Activated CD4-positive, alpha-beta T cell treated with anti-CD3 and anti-CD28 coated beads, Interleukin-2, amount 10 ng/mL, durations not matched to agents 24 days and 14 days (primary cell): ENCODE measurements around the gene MGST3. TPM values are rescaled to one million over a fixed set of nuclear protein-coding genes. Genes with fewer than 3 reads are reported as not detected.
"Not testable (repeated sequence)": the region's sequence is repeated elsewhere in the genome, so short reads cannot be mapped to it uniquely, and the experiment has no call there.

Source experiments
- DNase-seq: peaks from one replicate; pipeline ENCODE4 v3.0.0; 2022
- H3K27ac Mint-ChIP-seq: one replicate; pipeline ENCODE4 v1.8.0; 2022; ENCODE audit warnings: mild to moderate bottlenecking, mixed read lengths
- H3K27me3 Mint-ChIP-seq: one replicate; pipeline ENCODE4 v1.8.0; 2022; ENCODE audit warnings: mixed read lengths
- H3K36me3 Mint-ChIP-seq: one replicate; pipeline ENCODE4 v1.8.0; 2022; ENCODE audit warnings: low read depth, mild to moderate bottlenecking, mixed read lengths
- H3K4me1 Mint-ChIP-seq: one replicate; pipeline ENCODE4 v1.8.0; 2021; ENCODE audit warnings: mixed read lengths
- H3K4me3 Mint-ChIP-seq: one replicate; pipeline ENCODE4 v1.8.0; 2022; ENCODE audit warnings: mild to moderate bottlenecking, moderate library complexity, mixed read lengths
- H3K9me3 Mint-ChIP-seq: one replicate; pipeline ENCODE4 v1.8.0; 2021; ENCODE audit warnings: mixed read lengths
- intact Hi-C: fragments of 100-400 bp; cut with micrococcal nuclease; formaldehyde crosslinking; loops from one replicate; pipeline ENCODE4 v1.15.1; 2023
- total RNA-seq: library from RNA; stranded (reverse); gene quantifications from 2 replicates; pipeline ENCODE4 v1.2.3, GENCODE V29; 2022

Gene MGST3
- total RNA-seq, 1 donor from 2014 or later: 25.7 TPM

GRCh38 chr1:165680773-165681172 lies 49.7 kb downstream of the MGST3 start:
- Mint-ChIP-seq H3K4me1 (peaks cover 26% of the 10 kb centered on the region), H3K36me3 (peaks cover 70% of the 10 kb centered on the region)
- DNase-seq, H3K9me3 Mint-ChIP-seq, H3K4me3 Mint-ChIP-seq, H3K27me3 Mint-ChIP-seq, intact Hi-C loops, H3K27ac Mint-ChIP-seq: not testable (repeated sequence)

- peaks cover 71% of the 10 kb centered on the region for H3K36me3 Mint-ChIP-seq
Observed at GRCh38 chr1:165683848-165684485, 52.9 kb downstream of the MGST3 start.

GRCh38 chr1:165686121-165686970 lies 55.3 kb downstream of the MGST3 start:
- H3K36me3 Mint-ChIP-seq: peaks cover 63% of the 10 kb centered on the region
- H3K4me1 Mint-ChIP-seq: peaks cover 36% of the 10 kb centered on the region
- no peaks in the 10 kb centered on the region for H3K27me3 Mint-ChIP-seq
- no peak for DNase-seq
- H3K27ac Mint-ChIP-seq: peak overlapping the region; percentile 58
- peaks cover 9% of the 10 kb centered on the region for H3K9me3 Mint-ChIP-seq
- intact Hi-C loops: no loop called here
- H3K4me3 Mint-ChIP-seq: no peak overlapping the region

More at GRCh38 chr1:165683848-165684485, 52.9 kb downstream of the MGST3 start:
- Mint-ChIP-seq H3K4me1 (peaks cover 36% of the 10 kb centered on the region), H3K4me3 (no peak overlapping the region), H3K27ac (no peak overlapping the region), H3K27me3 (no peaks in the 10 kb centered on the region), H3K9me3 (peaks cover 9% of the 10 kb centered on the region)
- DNase-seq: no peak
- intact Hi-C loops: no loop called here

DNA sequence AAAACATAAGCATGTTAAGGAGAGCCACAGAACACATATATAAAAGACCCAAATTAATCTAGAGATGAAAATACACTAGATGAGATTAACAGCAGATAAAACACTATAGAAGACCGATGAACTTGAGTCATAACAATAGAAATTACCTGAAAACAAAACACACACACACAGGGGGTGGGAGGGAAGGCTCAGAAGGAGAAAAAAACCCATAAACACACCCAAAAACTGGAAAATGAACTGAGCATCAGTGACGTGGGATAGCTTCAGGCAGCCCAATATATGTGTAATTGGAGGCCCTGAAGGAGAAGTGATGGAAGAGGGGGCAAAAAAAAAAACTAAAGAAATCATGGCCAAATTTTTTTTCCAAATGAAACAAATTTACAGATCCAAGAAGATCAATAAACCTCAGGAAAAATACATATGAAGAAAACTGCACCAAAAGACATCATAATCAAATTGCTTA lies 56.0 kb downstream of the MGST3 start:
- peaks cover 9% of the 10 kb centered on the region for H3K9me3 Mint-ChIP-seq
- peaks cover 64% of the 10 kb centered on the region for H3K36me3 Mint-ChIP-seq
- no peak overlapping the region for H3K4me3 Mint-ChIP-seq
- no peak for DNase-seq
- H3K27ac Mint-ChIP-seq: peak overlapping the region; percentile 58
- H3K4me1 Mint-ChIP-seq: peaks cover 43% of the 10 kb centered on the region
- H3K27me3 Mint-ChIP-seq: no peaks in the 10 kb centered on the region
- intact Hi-C loops: no loop called here

GRCh38 chr1:165688046-165688445 lies 57.0 kb downstream of the MGST3 start:
- no peak for DNase-seq
- no peak overlapping the region for H3K4me3 Mint-ChIP-seq
- peaks cover 44% of the 10 kb centered on the region for H3K4me1 Mint-ChIP-seq
- H3K27me3 Mint-ChIP-seq: no peaks in the 10 kb centered on the region
- intact Hi-C loops: no loop called here
- H3K27ac Mint-ChIP-seq: no peak overlapping the region
- peaks cover 59% of the 10 kb centered on the region for H3K36me3 Mint-ChIP-seq
- H3K9me3 Mint-ChIP-seq: peaks cover 9% of the 10 kb centered on the region

DNA sequence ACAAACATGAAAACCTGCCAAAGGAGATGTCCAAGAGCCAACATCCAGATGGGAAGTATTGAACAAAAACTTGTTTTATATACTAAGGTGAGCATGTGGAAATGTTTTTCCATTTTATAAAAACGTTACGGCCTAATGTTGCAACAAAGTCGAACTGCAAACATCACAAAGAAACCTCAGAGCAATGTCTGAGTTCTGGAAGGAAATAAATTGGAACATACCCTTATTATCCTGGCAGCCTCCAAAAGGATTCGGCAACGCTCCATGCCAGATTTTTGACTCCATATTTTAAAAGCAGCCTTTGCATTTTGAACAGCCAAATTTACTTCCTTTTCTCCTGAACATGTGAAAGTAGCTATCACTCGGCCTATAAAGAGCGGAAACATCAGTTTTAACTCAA lies 64.0 kb downstream of the MGST3 start:
- peaks cover 34% of the 10 kb centered on the region for H3K4me1 Mint-ChIP-seq
- H3K27me3 Mint-ChIP-seq: no peaks in the 10 kb centered on the region
- H3K9me3 Mint-ChIP-seq: no peaks in the 10 kb centered on the region
- no peak overlapping the region for H3K4me3 Mint-ChIP-seq
- DNase-seq: no peak
- intact Hi-C loops: loop anchor here (5.0 kb wide), 1 partner anchor 98 kb away; no protein-coding TSS in a partner anchor
- peaks cover 45% of the 10 kb centered on the region for H3K36me3 Mint-ChIP-seq
- H3K27ac Mint-ChIP-seq: no peak overlapping the region

DNA sequence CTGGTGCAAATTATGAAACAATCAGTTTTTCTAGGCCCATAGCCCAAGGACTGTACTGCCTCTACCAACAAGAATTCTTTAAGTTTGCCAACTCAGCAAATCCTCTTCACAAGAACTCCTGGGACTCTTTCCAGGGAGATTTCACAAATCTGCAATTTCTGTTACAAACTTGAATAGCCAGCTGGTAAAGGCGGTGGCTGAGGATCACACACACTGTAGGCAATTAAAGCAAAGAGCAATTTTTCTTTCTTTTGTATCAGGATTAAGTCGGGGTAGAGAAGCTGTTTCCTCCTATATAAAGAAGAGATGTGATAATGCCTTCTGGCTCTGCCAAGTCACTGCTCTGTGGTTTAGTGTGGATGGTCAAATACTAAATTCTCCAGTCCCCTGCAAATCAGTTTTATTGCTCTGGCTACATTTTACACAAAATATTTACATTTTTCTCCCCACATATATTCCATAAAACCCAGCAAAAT lies 65.6 kb downstream of the MGST3 start:
- Mint-ChIP-seq H3K4me3 (peak overlapping the region; percentile 80), H3K27me3 (no peaks in the 10 kb centered on the region), H3K27ac (peak overlapping the region; percentile 9), H3K4me1 (peaks cover 25% of the 10 kb centered on the region), H3K36me3 (peaks cover 34% of the 10 kb centered on the region), H3K9me3 (no peaks in the 10 kb centered on the region)
- DNase-seq: no peak
- intact Hi-C loops: loop anchor here (5.0 kb wide), 1 partner anchor 99 kb away; no protein-coding TSS in a partner anchor

DNA sequence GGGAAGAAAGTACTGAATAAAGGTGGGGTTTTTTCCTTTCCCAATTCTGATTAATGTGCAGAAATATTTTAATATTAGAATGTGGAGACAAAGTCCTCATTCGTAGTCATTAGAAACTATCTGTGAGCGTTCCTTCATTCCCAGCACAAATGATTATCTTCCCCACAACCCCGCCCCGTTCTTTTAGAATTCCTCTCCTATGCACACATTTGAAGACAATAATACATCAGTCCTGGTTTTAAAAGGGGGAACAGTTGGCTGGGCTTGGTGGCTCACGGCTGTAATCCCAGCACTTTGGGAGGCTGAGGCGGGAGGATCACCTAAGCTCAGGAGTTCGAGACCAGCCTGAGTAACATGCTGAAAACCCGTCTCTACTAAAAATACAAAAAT lies 66.5 kb downstream of the MGST3 start:
- intact Hi-C loops: loop anchor here (5.0 kb wide), 1 partner anchor 100 kb away; no protein-coding TSS in a partner anchor
- Mint-ChIP-seq H3K36me3 (peaks cover 26% of the 10 kb centered on the region), H3K4me1 (peaks cover 21% of the 10 kb centered on the region), H3K4me3 (peak overlapping the region; percentile 91), H3K27ac (peak overlapping the region; percentile 96), H3K27me3 (peaks cover 2% of the 10 kb centered on the region), H3K9me3 (no peaks in the 10 kb centered on the region)
- DNase-seq: no peak

GRCh38 chr1:165697881-165698760 lies 67.1 kb downstream of the MGST3 start, which contains the start of gene ALDH9A1:
Gene ALDH9A1 (minus strand): TSS chr1:165698562. CDS start chr1:165698558, 4 bp downstream.
- intact Hi-C loops: loop anchor here (2.0 to 5.0 kb wide), 3 partner anchors 67 to 101 kb away; partner anchors contain the start of genes MGST3 and TMCO1
- H3K36me3 Mint-ChIP-seq: peaks cover 24% of the 10 kb centered on the region
- peak; percentile 96 for DNase-seq
- H3K9me3 Mint-ChIP-seq: no peaks in the 10 kb centered on the region
- H3K27ac Mint-ChIP-seq: peak within 1 kb of the TSS; percentile 96
- H3K27me3 Mint-ChIP-seq: peaks cover 2% of the 10 kb centered on the region
- H3K4me1 Mint-ChIP-seq: peaks cover 21% of the 10 kb centered on the region
- H3K4me3 Mint-ChIP-seq: peak within 1 kb of the TSS; percentile 91

DNA sequence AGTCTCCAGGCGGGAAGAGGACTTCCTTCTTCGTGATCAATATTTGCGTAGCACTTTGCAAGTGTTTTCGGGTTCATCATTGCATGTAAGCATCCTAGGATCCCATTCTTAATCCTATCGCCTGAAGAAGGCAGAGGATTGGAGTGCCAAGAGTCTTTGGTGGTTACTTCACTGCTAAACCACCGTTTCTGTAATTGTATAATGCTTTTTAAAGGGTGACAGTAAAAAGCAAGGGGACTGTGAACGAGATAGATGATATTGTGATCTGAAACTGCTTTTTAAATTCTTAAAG lies 67.7 kb downstream of the MGST3 start:
- intact Hi-C loops: loop anchor here (2.0 to 5.0 kb wide), 3 partner anchors 68 to 101 kb away; partner anchors contain the start of genes MGST3 and TMCO1
- peaks cover 2% of the 10 kb centered on the region for H3K27me3 Mint-ChIP-seq

GRCh38 chr1:165699577-165699976 lies 68.5 kb downstream of the MGST3 start:
- Mint-ChIP-seq H3K36me3 (peaks cover 15% of the 10 kb centered on the region), H3K4me1 (peaks cover 21% of the 10 kb centered on the region), H3K9me3 (no peaks in the 10 kb centered on the region), H3K27ac (no peak overlapping the region), H3K4me3 (no peak overlapping the region), H3K27me3 (peaks cover 2% of the 10 kb centered on the region)
- intact Hi-C loops: loop anchor here (2.0 to 5.0 kb wide), 3 partner anchors 69 to 102 kb away; partner anchors contain the start of genes MGST3 and TMCO1
- no peak for DNase-seq

More for the DNA sequence above, 67.7 kb downstream of the MGST3 start:
- Mint-ChIP-seq H3K36me3 (peaks cover 19% of the 10 kb centered on the region), H3K4me1 (peaks cover 21% of the 10 kb centered on the region), H3K4me3 (peak overlapping the region; percentile 91), H3K9me3 (no peaks in the 10 kb centered on the region), H3K27ac (peak overlapping the region; percentile 96)
- no peak for DNase-seq

DNA sequence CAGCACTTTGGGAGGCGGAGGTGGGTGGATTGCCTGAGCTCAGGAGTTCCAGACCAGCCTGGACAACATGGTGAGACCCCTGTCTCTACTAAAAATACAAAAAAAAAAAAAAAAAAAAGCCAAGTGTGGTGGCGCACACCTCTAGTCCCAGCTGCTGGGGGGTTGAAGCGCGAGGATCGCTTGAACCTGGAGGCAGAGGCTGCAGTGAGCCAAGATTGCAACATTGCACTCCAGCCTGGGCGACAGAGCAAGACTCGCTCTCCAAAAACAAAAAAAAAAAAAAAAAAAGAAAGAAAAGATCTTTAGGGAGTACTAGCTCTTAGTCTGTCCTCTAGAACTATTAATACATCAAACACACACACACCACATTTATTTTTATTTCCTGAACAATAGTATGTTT lies 70.9 kb downstream of the MGST3 start:
- peaks cover 12% of the 10 kb centered on the region for H3K4me1 Mint-ChIP-seq
- H3K27me3 Mint-ChIP-seq, intact Hi-C loops, H3K4me3 Mint-ChIP-seq, DNase-seq, H3K36me3 Mint-ChIP-seq, H3K9me3 Mint-ChIP-seq, H3K27ac Mint-ChIP-seq: not testable (repeated sequence)

DNA sequence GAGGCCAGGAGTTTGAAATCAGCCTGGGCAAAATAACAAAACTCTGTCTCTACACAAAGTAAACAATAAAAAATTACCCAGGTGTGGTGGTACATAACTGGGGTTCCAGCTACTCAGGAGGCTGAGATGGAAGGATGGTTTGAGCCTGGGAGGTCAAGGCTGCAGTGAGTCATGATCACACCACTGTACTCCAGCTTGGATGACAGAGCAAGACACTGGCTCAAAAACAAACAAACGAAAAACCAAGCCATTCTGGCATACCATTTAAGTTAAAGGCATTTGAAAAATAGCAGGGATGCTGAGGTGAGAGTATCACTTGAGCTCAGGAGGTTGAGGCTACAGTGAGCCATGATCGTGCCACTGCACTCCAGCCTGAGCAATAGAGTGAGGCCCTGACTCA lies 72.6 kb downstream of the MGST3 start:
- H3K27ac Mint-ChIP-seq: no peak overlapping the region
- intact Hi-C loops: no loop called here
- H3K36me3 Mint-ChIP-seq: no peaks in the 10 kb centered on the region
- no peaks in the 10 kb centered on the region for H3K9me3 Mint-ChIP-seq
- H3K4me1 Mint-ChIP-seq: peaks cover 4% of the 10 kb centered on the region
- H3K4me3 Mint-ChIP-seq: no peak overlapping the region
- H3K27me3 Mint-ChIP-seq: peaks cover 21% of the 10 kb centered on the region
- DNase-seq: no peak
